Naive thymus-derived CD8-positive, alpha-beta T cell (primary cell): ENCODE measurements around the gene TMEM167B. TPM values are rescaled to one million over a fixed set of nuclear protein-coding genes. Genes with fewer than 3 reads are reported as not detected.

ENCODE experiments used
- ATAC-seq, 2 donors: fragments of 150-1000 bp; cut with Tn5 transposase in 1 of 2; sonication (Bioruptor Pico), chemical (Tn5 transposase) in 1 of 2; 1 replicate in 1 of 2; 2 replicates in 1 of 2; pipeline ENCODE4 v1.10.0; 2021; ENCODE audit warnings: mild to moderate bottlenecking in 2 of 2, moderate library complexity in 2 of 2
- POLR2A ChIA-PET: fragments of 350-600 bp; sonication (Branson Sonifier 250); formaldehyde crosslinking; loops from one replicate; lab custom pipeline; 2021; ENCODE audit warnings: antibody characterized with exemption; lab: Charles Lee
- DNase-seq, 10 donors: peaks; one replicate each; pipeline versions ENCODE4 v3.0.0 to v3.0.0-alpha.2; 2020 to 2022
- H3K27ac Mint-ChIP-seq, 10 donors: one replicate each; pipeline ENCODE4 v1.8.0; 2020 to 2022; ENCODE audit warnings: mild to moderate bottlenecking in 10 of 10, mixed read lengths in 10 of 10, moderate library complexity in 4 of 10, inconsistent platforms in 1 of 10
- H3K27me3 Mint-ChIP-seq, 5 donors: one replicate each; pipeline ENCODE4 v1.8.0; 2021 to 2022; ENCODE audit warnings: mixed read lengths in 5 of 5
- H3K36me3 Mint-ChIP-seq, 3 donors: one replicate each; pipeline ENCODE4 v1.8.0; 2020 to 2022; ENCODE audit warnings: mixed read lengths in 3 of 3, mild to moderate bottlenecking in 2 of 3, inconsistent platforms in 1 of 3
- H3K4me1 Mint-ChIP-seq, 4 donors: one replicate each; pipeline ENCODE4 v1.8.0; 2021 to 2022; ENCODE audit warnings: mixed read lengths in 4 of 4
- H3K4me3 Mint-ChIP-seq, 10 donors: one replicate each; pipeline ENCODE4 v1.8.0; 2020 to 2022; ENCODE audit warnings: mild to moderate bottlenecking in 10 of 10, mixed read lengths in 10 of 10, moderate library complexity in 6 of 10, inconsistent platforms in 1 of 10
- H3K9me3 Mint-ChIP-seq, 9 donors: one replicate each; pipeline ENCODE4 v1.8.0; 2020 to 2022; ENCODE audit warnings: mixed read lengths in 9 of 9, mild to moderate bottlenecking in 3 of 9, inconsistent platforms in 1 of 9, moderate library complexity in 1 of 9
- polyA plus RNA-seq, 3 donors: library from polyadenylated mRNA; unstranded; fragments of 300-500 nt; fragmentation: Illumina TruSeq; gene quantifications; one replicate each; pipeline ENCODE4 v1.2.3, GENCODE V29; 2021
- total RNA-seq, 8 experiments: library from RNA in 2 of 8; stranded (reverse) in 2 of 8; gene quantifications; one replicate each; pipeline ENCODE4 v1.2.3 and lab custom pipeline; 2021 to 2026

The TMEM167B gene
- total and polyA plus RNA-seq, 5 experiments from 2014 or later = 28.8 to 51.3 (median 32.0) TPM

- peaks cover 0 to 3% (median 0%) of the 10 kb centered on the region in 5 donors for H3K27me3 Mint-ChIP-seq
- POLR2A ChIA-PET = no interaction called here
- ATAC-seq = no peak
- H3K4me1 Mint-ChIP-seq = peaks cover 9 to 22% (median 14%) of the 10 kb centered on the region in 4 donors
- no peaks in the 10 kb centered on the region for H3K9me3 Mint-ChIP-seq
- DNase-seq = no peak
- H3K4me3 Mint-ChIP-seq = peak overlapping the region in 1 of 10 donors; percentile 14
- peak overlapping the region in 9 of 10 donors; percentile 16 to 84 (median 49) for H3K27ac Mint-ChIP-seq
- H3K36me3 Mint-ChIP-seq = no peaks in the 10 kb centered on the region
Measured at GRCh38 chr1:109104364-109105151, 14.0 kb downstream of the TMEM167B start.

- H3K27ac Mint-ChIP-seq = peak overlapping the region in 6 of 10 donors; percentile 3 to 69 (median 43)
- no peak for ATAC-seq
- no peak overlapping the region for H3K4me3 Mint-ChIP-seq
- H3K36me3 Mint-ChIP-seq = no peaks in the 10 kb centered on the region
- peaks cover 9 to 27% (median 14%) of the 10 kb centered on the region in 4 donors for H3K4me1 Mint-ChIP-seq
- H3K27me3 Mint-ChIP-seq = no peaks in the 10 kb centered on the region
- no peak for DNase-seq
- H3K9me3 Mint-ChIP-seq = no peaks in the 10 kb centered on the region
- POLR2A ChIA-PET = no interaction called here
Measured at GRCh38 chr1:109105881-109106280, 15.3 kb downstream of the TMEM167B start.

GRCh38 chr1:109107785-109108184 is 17.2 kb downstream of the TMEM167B start:
- POLR2A ChIA-PET = no interaction called here
- Mint-ChIP-seq H3K27ac (peak overlapping the region in 1 of 10 donors; percentile 39), H3K9me3 (no peaks in the 10 kb centered on the region), H3K36me3 (no peaks in the 10 kb centered on the region), H3K4me1 (peaks cover 12 to 23% (median 21%) of the 10 kb centered on the region in 4 donors), H3K4me3 (no peak overlapping the region), H3K27me3 (peaks cover 0 to 4% (median 0%) of the 10 kb centered on the region in 5 donors)
- no peak for DNase-seq
- ATAC-seq = no peak

- Mint-ChIP-seq H3K9me3 (no peaks in the 10 kb centered on the region), H3K4me1 (peaks cover 25 to 41% (median 36%) of the 10 kb centered on the region in 4 donors)
Measured at GRCh38 chr1:109109906-109110305, 19.3 kb downstream of the TMEM167B start.

GRCh38 chr1:109111386-109112055 is 21.0 kb downstream of the TMEM167B start:
- H3K27me3 Mint-ChIP-seq = peaks cover 0 to 9% (median 0%) of the 10 kb centered on the region in 5 donors
- H3K27ac Mint-ChIP-seq = peak overlapping the region in 9 of 10 donors; percentile 65 to 100 (median 94)

More at GRCh38 chr1:109109906-109110305, 19.3 kb downstream of the TMEM167B start:
- ATAC-seq = no peak
- H3K4me3 Mint-ChIP-seq = no peak overlapping the region
- POLR2A ChIA-PET = interaction anchor here (4.6 kb wide), 1 partner anchor 10 kb away, joined by 73 read pairs; no protein-coding TSS in a partner anchor
- DNase-seq = peak in 1 of 10 donors; percentile 12
- H3K36me3 Mint-ChIP-seq = no peaks in the 10 kb centered on the region
- peaks cover 0 to 7% (median 0%) of the 10 kb centered on the region in 5 donors for H3K27me3 Mint-ChIP-seq
- peak overlapping the region in 9 of 10 donors; percentile 12 to 100 (median 64) for H3K27ac Mint-ChIP-seq

GRCh38 chr1:109112056-109112651 is 21.6 kb downstream of the TMEM167B start:
- Mint-ChIP-seq H3K27ac (peak overlapping the region; percentile 79 to 100 (median 94)), H3K4me3 (peak overlapping the region; percentile 86 to 98 (median 89)), H3K9me3 (no peaks in the 10 kb centered on the region), H3K4me1 (peaks cover 24 to 43% (median 36%) of the 10 kb centered on the region in 4 donors), H3K27me3 (peaks cover 0 to 9% (median 0%) of the 10 kb centered on the region in 5 donors), H3K36me3 (no peaks in the 10 kb centered on the region)
- ATAC-seq = no peak
- DNase-seq = peak in 1 of 10 donors; percentile 20
- POLR2A ChIA-PET = interaction anchor here (1.0 to 4.6 kb wide), 6 partner anchors 9 to 102 kb away, joined by 3 to 73 read pairs (median 6); partner anchors contain the start of genes SARS1, TAF13 and TMEM167B

More at GRCh38 chr1:109111386-109112055, 21.0 kb downstream of the TMEM167B start:
- POLR2A ChIA-PET = interaction anchor here (1.6 to 4.6 kb wide), 3 partner anchors 12 to 103 kb away, joined by 3 to 73 read pairs (median 8); partner anchors contain the start of gene SARS1
- H3K9me3 Mint-ChIP-seq = no peaks in the 10 kb centered on the region
- peaks cover 25 to 43% (median 36%) of the 10 kb centered on the region in 4 donors for H3K4me1 Mint-ChIP-seq
- no peaks in the 10 kb centered on the region for H3K36me3 Mint-ChIP-seq
- DNase-seq = no peak
- ATAC-seq = no peak
- peak overlapping the region in 1 of 10 donors; percentile 39 for H3K4me3 Mint-ChIP-seq

- ATAC-seq (peak; percentile 55 to 61), DNase-seq (peak; percentile 80 to 95 (median 88))
- POLR2A ChIA-PET = interaction anchor here (0.6 to 4.6 kb wide), 10 partner anchors 10 to 1479 kb away, joined by 3 to 73 read pairs (median 4); partner anchors contain the start of genes SARS1, TAF13, TMEM167B and WDR47
- Mint-ChIP-seq H3K27ac (peak overlapping the region; percentile 79 to 100 (median 94)), H3K4me1 (peaks cover 22 to 43% (median 36%) of the 10 kb centered on the region in 4 donors), H3K9me3 (no peaks in the 10 kb centered on the region), H3K4me3 (peak overlapping the region; percentile 86 to 98 (median 89)), H3K27me3 (peaks cover 0 to 11% (median 0%) of the 10 kb centered on the region in 5 donors), H3K36me3 (no peaks in the 10 kb centered on the region)
Measured at GRCh38 chr1:109112652-109113285, 22.2 kb downstream of the TMEM167B start.

- no peaks in the 10 kb centered on the region for H3K9me3 Mint-ChIP-seq
- H3K4me3 Mint-ChIP-seq = peak within 1 kb of the TSS; percentile 86 to 98 (median 89)
- H3K27me3 Mint-ChIP-seq = peaks cover 0 to 11% (median 0%) of the 10 kb centered on the region in 5 donors
- no peaks in the 10 kb centered on the region for H3K36me3 Mint-ChIP-seq
- H3K4me1 Mint-ChIP-seq = peaks cover 26 to 43% (median 36%) of the 10 kb centered on the region in 4 donors
- POLR2A ChIA-PET = interaction anchor here (0.6 to 4.6 kb wide), 10 partner anchors 11 to 100 kb away, joined by 3 to 73 read pairs (median 6); partner anchors contain the start of genes SARS1, TMEM167B and WDR47
- ATAC-seq (peak; percentile 86 to 87), DNase-seq (peak; percentile 59 to 96 (median 88))
- peak within 1 kb of the TSS; percentile 79 to 100 (median 94) for H3K27ac Mint-ChIP-seq
Measured at GRCh38 chr1:109113590-109114341, 23.2 kb downstream of the TMEM167B start, which contains the start of gene ELAPOR1. TSS of gene ELAPOR1 (plus strand) at chr1:109114115. CDS start at chr1:109114184, 69 bp downstream.

GRCh38 chr1:109114342-109114674 is 23.7 kb downstream of the TMEM167B start:
- peak in 1 of 10 donors; percentile 31 for DNase-seq
- ATAC-seq = no peak
- Mint-ChIP-seq H3K9me3 (no peaks in the 10 kb centered on the region), H3K27me3 (peaks cover 0 to 11% (median 0%) of the 10 kb centered on the region in 5 donors), H3K4me1 (peaks cover 26 to 43% (median 36%) of the 10 kb centered on the region in 4 donors), H3K36me3 (peaks cover 0 to under 1% (median 0%) of the 10 kb centered on the region in 3 donors), H3K27ac (peak overlapping the region; percentile 13 to 100 (median 86)), H3K4me3 (peak overlapping the region; percentile 86 to 98 (median 87))
- POLR2A ChIA-PET = interaction anchor here (1.1 to 2.0 kb wide), 4 partner anchors 14 to 85 kb away, joined by 3 to 20 read pairs (median 6); partner anchors contain the start of genes TMEM167B and WDR47

GRCh38 chr1:109115685-109116084 is 25.1 kb downstream of the TMEM167B start:
- Mint-ChIP-seq H3K4me3 (no peak overlapping the region), H3K27me3 (peaks cover 0 to 11% (median 0%) of the 10 kb centered on the region in 5 donors), H3K27ac (peak overlapping the region in 1 of 10 donors; percentile 26), H3K9me3 (no peaks in the 10 kb centered on the region), H3K4me1 (peaks cover 23 to 33% (median 28%) of the 10 kb centered on the region in 4 donors), H3K36me3 (peaks cover 0 to 4% (median 0%) of the 10 kb centered on the region in 3 donors)
- ATAC-seq (no peak), DNase-seq (no peak)
- POLR2A ChIA-PET = no interaction called here
